HepG2 (cell line): Measurements from ENCODE around the gene ANKRD7. TPM values are rescaled to one million over a fixed set of nuclear protein-coding genes. Genes with fewer than 3 reads are reported as not detected.

Experiments used
- ATAC-seq: fragments of 200-7000 bp; cut with Tn5 transposase; 3 replicates; pipeline ENCODE4 v1.9.1; 2020; ENCODE audit warnings: mild to moderate bottlenecking, moderate library complexity
- BruUV-seq: library from RNA; stranded (reverse); fragments of 400-500 nt; replicated peaks from 2 replicates; lab custom pipeline; 2021; lab: Mats Ljungman, UMichigan
- CTCF ChIA-PET: fragments of 300-600 bp; formaldehyde crosslinking; extraction: SDS; loops from one replicate; lab custom pipeline; 2021; ENCODE audit warnings: low total read pairs, inconsistent platforms, low intra/inter-chr PET ratio; lab: Yijun Ruan, JAX
- POLR2A ChIA-PET: fragments of 350-600 bp; sonication (Branson Sonifier 250); formaldehyde crosslinking; loops from one replicate; lab custom pipeline; 2020; ENCODE audit warnings: antibody characterized with exemption, inconsistent platforms; lab: Yijun Ruan, JAX
- DNase-seq: peaks from one replicate; pipeline ENCODE4 v3.0.0-alpha.2; 2015; ENCODE audit warnings: low spot score
- FAIRE-seq: peaks from 3 replicates; lab custom pipeline; 2011; peaks lifted over from hg19 to GRCh38; lab: Jason Lieb, UNC
- H2AFZ ChIP-seq: one replicate; pipeline ENCODE4 v1.6.1; 2011; ENCODE audit warnings: low read length, inconsistent platforms
- H3K27ac ChIP-seq: fragments of 300-600 bp; 3 replicates; pipeline ENCODE4 v1.8.0; 2011; ENCODE audit warnings: mixed run types, mild to moderate bottlenecking, mixed read lengths, low read length, inconsistent platforms; ENCODE audit not compliant: insufficient read depth; ENCODE audit errors: extremely low read length
- H3K27me3 ChIP-seq, 2 experiments: fragments of 200-600 bp in 1 of 2; 2 replicates in 1 of 2; 3 replicates in 1 of 2; pipeline versions ENCODE4 v1.6.0 to v1.8.0; 2011; ENCODE audit warnings: low read length in 2 of 2, mild to moderate bottlenecking in 2 of 2, moderate library complexity in 2 of 2, inconsistent platforms in 1 of 2; ENCODE audit not compliant: insufficient read depth in 2 of 2, control insufficient read depth in 1 of 2
- H3K36me3 ChIP-seq, 2 experiments: fragments of 200-600 bp in 1 of 2; replicated peaks in 1 of 2; 2 replicates in 1 of 2; 3 replicates in 1 of 2; pipeline versions ENCODE4 v1.5.1 to v1.8.0; 2011; ENCODE audit warnings: low read length in 2 of 2, inconsistent platforms in 1 of 2; ENCODE audit not compliant: insufficient read depth in 2 of 2, control insufficient read depth in 1 of 2
- H3K4me1 ChIP-seq: 2 replicates; pipeline ENCODE4 v1.5.1; 2012; ENCODE audit warnings: low read length, inconsistent platforms; ENCODE audit not compliant: insufficient read depth
- H3K4me2 ChIP-seq: 2 replicates; pipeline ENCODE4 v1.6.0; 2011; ENCODE audit warnings: low read depth, low read length, inconsistent platforms
- H3K4me3 ChIP-seq, 3 experiments: fragments of 200-600 bp in 1 of 3; sonication (generic), shearing (Covaris generic) in 1 of 3; replicated peaks in 1 of 3; 2 replicates each; pipeline ENCODE4 v1.5.1; 2011 to 2016; ENCODE audit warnings: low read length in 3 of 3, inconsistent platforms in 2 of 3, low read depth in 2 of 3, mild to moderate bottlenecking in 2 of 3, control low read depth in 1 of 3, mixed read lengths in 1 of 3; ENCODE audit not compliant: insufficient read depth in 1 of 3
- H3K79me2 ChIP-seq: one replicate; pipeline ENCODE4 v1.6.1; 2011; ENCODE audit warnings: low read length, inconsistent platforms; ENCODE audit not compliant: insufficient read depth
- H3K9ac ChIP-seq: 2 replicates; pipeline ENCODE4 v1.6.0; 2011; ENCODE audit warnings: mild to moderate bottlenecking, low read depth, low read length, inconsistent platforms; ENCODE audit not compliant: insufficient read depth
- H3K9me3 ChIP-seq: 2 replicates; pipeline ENCODE4 v1.5.1; 2012; ENCODE audit warnings: mild to moderate bottlenecking, low read length
- H4K20me1 ChIP-seq: 2 replicates; pipeline ENCODE4 v1.6.0; 2011; ENCODE audit warnings: inconsistent platforms, mild to moderate bottlenecking, low read length, moderate library complexity; ENCODE audit not compliant: insufficient read depth
- HNF4A ChIP-seq: sonication (generic); formaldehyde crosslinking; IDR thresholded peaks from 2 replicates; pipeline ENCODE4 v1.4.0; 2020; ENCODE audit warnings: missing genetic modification reagents
- KDM5B ChIP-seq: sonication (generic); formaldehyde crosslinking; IDR thresholded peaks from 2 replicates; pipeline ENCODE4 v1.4.0; 2020; ENCODE audit warnings: missing genetic modification reagents, mild to moderate bottlenecking, borderline replicate concordance
- ZNF121 ChIP-seq: sonication (generic); formaldehyde crosslinking; IDR thresholded peaks from 2 replicates; pipeline ENCODE4 v1.5.0; 2020; ENCODE audit warnings: mild to moderate bottlenecking, missing genetic modification reagents
- ZNF660 ChIP-seq: sonication (generic); formaldehyde crosslinking; IDR thresholded peaks from 2 replicates; pipeline ENCODE4 v1.5.1; 2020; ENCODE audit warnings: mild to moderate bottlenecking, low read depth, missing genetic modification reagents, borderline replicate concordance
- ZNF766 ChIP-seq: sonication (generic); formaldehyde crosslinking; IDR thresholded peaks from 2 replicates; pipeline ENCODE4 v1.5.0; 2020; ENCODE audit warnings: missing genetic modification reagents, borderline replicate concordance
- ZNF770 ChIP-seq: sonication (generic); formaldehyde crosslinking; IDR thresholded peaks from 2 replicates; pipeline ENCODE4 v1.5.0; 2020; ENCODE audit warnings: mild to moderate bottlenecking, missing genetic modification reagents
- WGBS: methylation state at CpG from one replicate; pipeline ENCODE4 v1.1.6; 2017; ENCODE audit warnings: low lambda C conversion rate; 5-methylcytosine and 5-hydroxymethylcytosine counted together
- in situ Hi-C: cut with HindIII; loops from 2 replicates; pipeline ENCODE4 v1.10.0; 2017; ENCODE audit warnings: low pct_unique_long_range_greater_than_20kb; ENCODE audit not compliant: extremely low pct_ligation_motif_present
- intact Hi-C: fragments of 100-400 bp; cut with micrococcal nuclease; formaldehyde crosslinking; loops from one replicate; pipeline ENCODE4 v1.10.0; 2022; ENCODE audit not compliant: unreplicated experiment
- polyA plus RNA-seq, 8 experiments: library from polyadenylated mRNA; depleted of rRNA in 3 of 8; stranded (reverse) in 7 of 8; unstranded in 1 of 8; fragments of >200 nt; fragmentation: Illumina TruSeq in 4 of 8; extraction: Trizol in 4 of 8; gene quantifications; 2 replicates each; pipeline versions ENCODE4 v1.2.1 to v1.2.3, GENCODE V29; 2011 to 2016; ENCODE audit warnings: low read depth in 4 of 8, missing spikeins in 1 of 8, mixed read lengths in 1 of 8; ENCODE audit not compliant: insufficient read depth in 1 of 8
- total RNA-seq, 5 experiments: library from RNA; depleted of rRNA; stranded (reverse); fragments of >200 nt; fragmentation: Illumina TruSeq; extraction: Trizol; gene quantifications; 2 replicates each; pipeline ENCODE4 v1.2.3, GENCODE V29; 2016; ENCODE audit warnings: low read depth in 1 of 5
- TF ChIP-seq, protein P1 (sequence below): sonication (generic); formaldehyde crosslinking; IDR thresholded peaks from 2 replicates; pipeline ENCODE4 v1.4.0; 2020; ENCODE audit warnings: missing genetic modification reagents

Gene ANKRD7
- total and polyA plus RNA-seq, 2 of the 13 experiments (the other 11 are each of a cell fraction or from before 2014, with no cell fraction given) = not detected

GRCh38 chr7:118185163-118185860 lies 39.2 kb upstream of the ANKRD7 start:
- Histone ChIP-seq H3K4me3 (peak overlapping the region; percentile 79 to 95 (median 90)), H3K27me3 (no peaks in the 10 kb centered on the region; a peak in 2 of 5 replicates), H2AFZ (no peak overlapping the region), H3K79me2 (peaks cover 28% of the 10 kb centered on the region), H3K36me3 (peaks cover 0 to 10% of the 10 kb centered on the region in 2 experiments; a peak in 4 of 5 replicates), H4K20me1 (no peaks in the 10 kb centered on the region), H3K9ac (peak overlapping the region; percentile 95), H3K27ac (peak overlapping the region; percentile 80), H3K9me3 (no peaks in the 10 kb centered on the region), H3K4me1 (peaks cover 25% of the 10 kb centered on the region), H3K4me2 (peak overlapping the region; percentile 59)
- ATAC-seq (no peak), DNase-seq (no peak), FAIRE-seq (no peak)
- CTCF ChIA-PET = no interaction called here
- POLR2A ChIA-PET = interaction anchor here (0.7 kb wide), 1 partner anchor 995 kb away, joined by 3 read pairs; no protein-coding TSS in a partner anchor
- 80% methylated on average over 6 of the region's 6 CpGs for WGBS
- TF ChIP-seq, protein P1, sequence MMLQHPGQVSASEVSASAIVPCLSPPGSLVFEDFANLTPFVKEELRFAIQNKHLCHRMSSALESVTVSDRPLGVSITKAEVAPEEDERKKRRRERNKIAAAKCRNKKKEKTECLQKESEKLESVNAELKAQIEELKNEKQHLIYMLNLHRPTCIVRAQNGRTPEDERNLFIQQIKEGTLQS = no peak
- no peak for TF ChIP-seq KDM5B (CRISPR knock-in tag)
- no peak for TF ChIP-seq ZNF766 (CRISPR knock-in tag)
- peak; percentile 38; the same call in 1 of the 2 replicates for TF ChIP-seq ZNF770
- TF ChIP-seq ZNF121 (CRISPR knock-in tag) = peak; percentile 94
- TF ChIP-seq HNF4A (CRISPR knock-in tag) = 0 out of 2 replicates have a peak, but pooled peaks have one; percentile 13
- no peak for TF ChIP-seq ZNF660
- intact Hi-C loops (no loop called here), in situ Hi-C loops (no loop called here)
- no TSS peak for BruUV-seq
